ENCODE results near the gene CDH23. TPM values are rescaled to one million over a fixed set of nuclear protein-coding genes. Genes with fewer than 3 reads are reported as not detected.

The CDH23 gene
- total RNA-seq, 1 donor from 2014 or later, result not detected

- no peak for TF ChIP-seq CTCF (IDR thresholded peaks at IDR 0.05; ENCODE audit: insufficient read depth, low read length, severe bottlenecking)
- no peak for FAIRE-seq
- H3K36me3 ChIP-seq (ENCODE audit: control insufficient read depth, insufficient read depth, low read length), result no peaks in the 10 kb centered on the region
- no peak overlapping the region for H3K4me3 ChIP-seq (ENCODE audit: low read depth, low read length)
- no peaks in the 10 kb centered on the region for H3K27me3 ChIP-seq (ENCODE audit: control insufficient read depth, insufficient read depth, low read length)
- DNase-seq (ENCODE audit: low read depth), result no peak
Observed at GRCh38 chr10:71584461-71584860, 187.7 kb downstream of the CDH23 start.

GRCh38 chr10:71584902-71585563 lies 188.3 kb downstream of the CDH23 start:
- FAIRE-seq (no peak), DNase-seq (ENCODE audit: low read depth) (no peak)
- H3K4me3 ChIP-seq (ENCODE audit: low read depth, low read length), result no peak overlapping the region

GRCh38 chr10:71585564-71586290 lies 189.0 kb downstream of the CDH23 start:
- DNase-seq (ENCODE audit: low read depth) (no peak), FAIRE-seq (no peak)
- H3K27me3 ChIP-seq (ENCODE audit: control insufficient read depth, insufficient read depth, low read length), result peaks cover 6% of the 10 kb centered on the region
- no peaks in the 10 kb centered on the region for H3K36me3 ChIP-seq (ENCODE audit: control insufficient read depth, insufficient read depth, low read length)
- no peak overlapping the region for H3K4me3 ChIP-seq (ENCODE audit: low read depth, low read length)
- TF ChIP-seq CTCF (IDR thresholded peaks at IDR 0.05; ENCODE audit: insufficient read depth, low read length, severe bottlenecking), result no peak

More at GRCh38 chr10:71584902-71585563, 188.3 kb downstream of the CDH23 start:
- Histone ChIP-seq H3K36me3 (ENCODE audit: control insufficient read depth, insufficient read depth, low read length) (no peaks in the 10 kb centered on the region), H3K27me3 (ENCODE audit: control insufficient read depth, insufficient read depth, low read length) (peaks cover 4% of the 10 kb centered on the region)
- no peak for TF ChIP-seq CTCF (IDR thresholded peaks at IDR 0.05; ENCODE audit: insufficient read depth, low read length, severe bottlenecking)

- Histone ChIP-seq H3K4me3 (ENCODE audit: low read depth, low read length) (no peak overlapping the region), H3K36me3 (ENCODE audit: control insufficient read depth, insufficient read depth, low read length) (no peaks in the 10 kb centered on the region), H3K27me3 (ENCODE audit: control insufficient read depth, insufficient read depth, low read length) (peaks cover 10% of the 10 kb centered on the region)
- DNase-seq (ENCODE audit: low read depth), result no peak
- no peak for TF ChIP-seq CTCF (IDR thresholded peaks at IDR 0.05; ENCODE audit: insufficient read depth, low read length, severe bottlenecking)
- no peak for FAIRE-seq
Observed at GRCh38 chr10:71587941-71588573, 191.3 kb downstream of the CDH23 start.

GRCh38 chr10:71588685-71589084 lies 192.0 kb downstream of the CDH23 start:
- H3K27me3 ChIP-seq (ENCODE audit: control insufficient read depth, insufficient read depth, low read length), result peaks cover 10% of the 10 kb centered on the region
- no peak overlapping the region for H3K4me3 ChIP-seq (ENCODE audit: low read depth, low read length)
- DNase-seq (ENCODE audit: low read depth) (no peak), FAIRE-seq (no peak)
- no peaks in the 10 kb centered on the region for H3K36me3 ChIP-seq (ENCODE audit: control insufficient read depth, insufficient read depth, low read length)
- no peak for TF ChIP-seq CTCF (IDR thresholded peaks at IDR 0.05; ENCODE audit: insufficient read depth, low read length, severe bottlenecking)
